ENCODE measurements around the gene CSTPP1. TPM values are rescaled to one million over a fixed set of nuclear protein-coding genes. Genes with fewer than 3 reads are reported as not detected.

Gene CSTPP1
- total and polyA plus RNA-seq, 5 donors from 2014 or later = 15.1 to 18.3 (median 15.5) TPM

- Mint-ChIP-seq H3K9me3 (no peaks in the 10 kb centered on the region), H3K36me3 (no peaks in the 10 kb centered on the region), H3K4me1 (peaks cover 0 to 2% (median 0%) of the 10 kb centered on the region in 4 donors), H3K27me3 (peaks cover 4% of the 10 kb centered on the region), H3K27ac (no peak overlapping the region), H3K4me3 (no peak overlapping the region)
- Histone ChIP-seq H3K27me3 (ENCODE audit: control insufficient read depth, insufficient read depth, low read length) (no peaks in the 10 kb centered on the region), H3K4me1 (ENCODE audit: control insufficient read depth, insufficient read depth, low read length, poor library complexity, severe bottlenecking) (no peaks in the 10 kb centered on the region), H3K4me3 (ENCODE audit: low read depth, low read length) (no peak overlapping the region), H3K9me3 (ENCODE audit: control insufficient read depth in 2 of 2, low read length in 2 of 2) (no peaks in the 10 kb centered on the region), H3K36me3 (ENCODE audit: control insufficient read depth, insufficient read depth, low read length) (no peaks in the 10 kb centered on the region), H3K27ac (ENCODE audit: insufficient read depth, low read length, poor library complexity, severe bottlenecking) (no peak overlapping the region)
- ATAC-seq (ENCODE audit: low read depth in 2 of 2) = no peak
- no peak for DNase-seq
These were observed 35.4 kb upstream of the CSTPP1 start for GRCh38 chr11:46901156-46901555.

- H3K4me3 ChIP-seq (ENCODE audit: low read depth, low read length) = no peak overlapping the region
- Mint-ChIP-seq H3K4me3 (no peak overlapping the region), H3K9me3 (no peaks in the 10 kb centered on the region), H3K36me3 (no peaks in the 10 kb centered on the region), H3K4me1 (peaks cover 0 to 4% (median under 1%) of the 10 kb centered on the region in 4 donors), H3K27ac (no peak overlapping the region), H3K27me3 (peaks cover 10% of the 10 kb centered on the region)
- ATAC-seq (ENCODE audit: low read depth in 2 of 2) = no peak
- no peak for DNase-seq
- H3K4me1 ChIP-seq (ENCODE audit: control insufficient read depth, insufficient read depth, low read length, poor library complexity, severe bottlenecking) = no peaks in the 10 kb centered on the region
- H3K27me3 ChIP-seq (ENCODE audit: control insufficient read depth, insufficient read depth, low read length) = no peaks in the 10 kb centered on the region
- H3K36me3 ChIP-seq (ENCODE audit: control insufficient read depth, insufficient read depth, low read length) = no peaks in the 10 kb centered on the region
- H3K9me3 ChIP-seq (ENCODE audit: control insufficient read depth in 2 of 2, low read length in 2 of 2) = no peaks in the 10 kb centered on the region
- no peak overlapping the region for H3K27ac ChIP-seq (ENCODE audit: insufficient read depth, low read length, poor library complexity, severe bottlenecking)
These were observed 33.9 kb upstream of the CSTPP1 start for GRCh38 chr11:46902694-46903093.

- Histone ChIP-seq H3K27me3 (ENCODE audit: control insufficient read depth, insufficient read depth, low read length) (no peaks in the 10 kb centered on the region), H3K9me3 (ENCODE audit: control insufficient read depth in 2 of 2, low read length in 2 of 2) (no peaks in the 10 kb centered on the region), H3K27ac (ENCODE audit: insufficient read depth, low read length, poor library complexity, severe bottlenecking) (no peak overlapping the region), H3K36me3 (ENCODE audit: control insufficient read depth, insufficient read depth, low read length) (no peaks in the 10 kb centered on the region), H3K4me3 (ENCODE audit: low read depth, low read length) (no peak overlapping the region), H3K4me1 (ENCODE audit: control insufficient read depth, insufficient read depth, low read length, poor library complexity, severe bottlenecking) (no peaks in the 10 kb centered on the region)
- ATAC-seq (ENCODE audit: low read depth in 2 of 2) (no peak), DNase-seq (no peak)
- H3K27ac Mint-ChIP-seq = no peak overlapping the region
- peaks cover 0 to 4% (median under 1%) of the 10 kb centered on the region in 4 donors for H3K4me1 Mint-ChIP-seq
- peaks cover 14% of the 10 kb centered on the region for H3K27me3 Mint-ChIP-seq
- no peaks in the 10 kb centered on the region for H3K9me3 Mint-ChIP-seq
- H3K4me3 Mint-ChIP-seq = no peak overlapping the region
- H3K36me3 Mint-ChIP-seq = no peaks in the 10 kb centered on the region
These were observed 32.7 kb upstream of the CSTPP1 start for GRCh38 chr11:46903846-46904245.

GRCh38 chr11:46905806-46906205, 30.8 kb upstream of the CSTPP1 start:
- Mint-ChIP-seq H3K9me3 (no peaks in the 10 kb centered on the region), H3K36me3 (no peaks in the 10 kb centered on the region), H3K27ac (peak overlapping the region in 1 of 3 donors; percentile 72), H3K27me3 (peaks cover 23% of the 10 kb centered on the region), H3K4me3 (no peak overlapping the region), H3K4me1 (peaks cover 0 to 4% (median under 1%) of the 10 kb centered on the region in 4 donors)
- H3K27me3 ChIP-seq (ENCODE audit: control insufficient read depth, insufficient read depth, low read length) = no peaks in the 10 kb centered on the region
- DNase-seq (no peak), ATAC-seq (ENCODE audit: low read depth in 2 of 2) (no peak)
- no peaks in the 10 kb centered on the region for H3K4me1 ChIP-seq (ENCODE audit: control insufficient read depth, insufficient read depth, low read length, poor library complexity, severe bottlenecking)
- H3K36me3 ChIP-seq (ENCODE audit: control insufficient read depth, insufficient read depth, low read length) = no peaks in the 10 kb centered on the region
- no peak overlapping the region for H3K27ac ChIP-seq (ENCODE audit: insufficient read depth, low read length, poor library complexity, severe bottlenecking)
- H3K4me3 ChIP-seq (ENCODE audit: low read depth, low read length) = no peak overlapping the region
- H3K9me3 ChIP-seq (ENCODE audit: control insufficient read depth in 2 of 2, low read length in 2 of 2) = no peaks in the 10 kb centered on the region

GRCh38 chr11:46906609-46907041, 29.9 kb upstream of the CSTPP1 start:
- ATAC-seq (ENCODE audit: low read depth in 2 of 2) (no peak), DNase-seq (no peak)
- no peaks in the 10 kb centered on the region for H3K36me3 ChIP-seq (ENCODE audit: control insufficient read depth, insufficient read depth, low read length)
- Mint-ChIP-seq H3K9me3 (no peaks in the 10 kb centered on the region), H3K4me3 (no peak overlapping the region), H3K27ac (no peak overlapping the region), H3K4me1 (peaks cover 0 to 4% (median under 1%) of the 10 kb centered on the region in 4 donors), H3K27me3 (peaks cover 28% of the 10 kb centered on the region), H3K36me3 (no peaks in the 10 kb centered on the region)
- no peaks in the 10 kb centered on the region for H3K4me1 ChIP-seq (ENCODE audit: control insufficient read depth, insufficient read depth, low read length, poor library complexity, severe bottlenecking)
- H3K4me3 ChIP-seq (ENCODE audit: low read depth, low read length) = no peak overlapping the region
- peaks cover 3% of the 10 kb centered on the region for H3K27me3 ChIP-seq (ENCODE audit: control insufficient read depth, insufficient read depth, low read length)
- H3K27ac ChIP-seq (ENCODE audit: insufficient read depth, low read length, poor library complexity, severe bottlenecking) = no peak overlapping the region
- no peaks in the 10 kb centered on the region for H3K9me3 ChIP-seq (ENCODE audit: control insufficient read depth in 2 of 2, low read length in 2 of 2)

GRCh38 chr11:46907606-46908005, 29.0 kb upstream of the CSTPP1 start:
- no peaks in the 10 kb centered on the region for H3K36me3 Mint-ChIP-seq
- peaks cover 36% of the 10 kb centered on the region for H3K27me3 Mint-ChIP-seq
- DNase-seq (no peak), ATAC-seq (ENCODE audit: low read depth in 2 of 2) (no peak)
- Histone ChIP-seq H3K27ac (ENCODE audit: insufficient read depth, low read length, poor library complexity, severe bottlenecking) (no peak overlapping the region), H3K4me1 (ENCODE audit: control insufficient read depth, insufficient read depth, low read length, poor library complexity, severe bottlenecking) (no peaks in the 10 kb centered on the region), H3K9me3 (ENCODE audit: control insufficient read depth in 2 of 2, low read length in 2 of 2) (no peaks in the 10 kb centered on the region), H3K4me3 (ENCODE audit: low read depth, low read length) (no peak overlapping the region), H3K27me3 (ENCODE audit: control insufficient read depth, insufficient read depth, low read length) (peaks cover 3% of the 10 kb centered on the region), H3K36me3 (ENCODE audit: control insufficient read depth, insufficient read depth, low read length) (no peaks in the 10 kb centered on the region)
- no peak overlapping the region for H3K27ac Mint-ChIP-seq
- no peaks in the 10 kb centered on the region for H3K9me3 Mint-ChIP-seq
- peaks cover 0 to 4% (median under 1%) of the 10 kb centered on the region in 4 donors for H3K4me1 Mint-ChIP-seq
- H3K4me3 Mint-ChIP-seq = no peak overlapping the region

- H3K36me3 Mint-ChIP-seq = no peaks in the 10 kb centered on the region
- H3K9me3 ChIP-seq (ENCODE audit: control insufficient read depth in 2 of 2, low read length in 2 of 2) = no peaks in the 10 kb centered on the region
- no peak for ATAC-seq (ENCODE audit: low read depth in 2 of 2)
- H3K27me3 ChIP-seq (ENCODE audit: control insufficient read depth, insufficient read depth, low read length) = peaks cover 36% of the 10 kb centered on the region
- no peak overlapping the region for H3K27ac ChIP-seq (ENCODE audit: insufficient read depth, low read length, poor library complexity, severe bottlenecking)
- H3K36me3 ChIP-seq (ENCODE audit: control insufficient read depth, insufficient read depth, low read length) = no peaks in the 10 kb centered on the region
- no peak for DNase-seq
- no peak overlapping the region for H3K27ac Mint-ChIP-seq
- peaks cover 13% of the 10 kb centered on the region for H3K4me1 ChIP-seq (ENCODE audit: control insufficient read depth, insufficient read depth, low read length, poor library complexity, severe bottlenecking)
- peaks cover 0 to 3% (median 0%) of the 10 kb centered on the region in 7 donors for H3K9me3 Mint-ChIP-seq
- H3K4me3 ChIP-seq (ENCODE audit: low read depth, low read length) = no peak overlapping the region
- H3K27me3 Mint-ChIP-seq = peaks cover 74% of the 10 kb centered on the region
- H3K4me1 Mint-ChIP-seq = peaks cover 6 to 16% (median 9%) of the 10 kb centered on the region in 4 donors
- no peak overlapping the region for H3K4me3 Mint-ChIP-seq
These were observed 23.9 kb upstream of the CSTPP1 start for GRCh38 chr11:46912526-46913150.

GRCh38 chr11:46913484-46913883, 23.1 kb upstream of the CSTPP1 start:
- Mint-ChIP-seq H3K9me3 (peaks cover 0 to 3% (median 0%) of the 10 kb centered on the region in 7 donors), H3K27ac (no peak overlapping the region), H3K4me3 (no peak overlapping the region), H3K36me3 (no peaks in the 10 kb centered on the region), H3K27me3 (peaks cover 75% of the 10 kb centered on the region), H3K4me1 (peaks cover 6 to 18% (median 9%) of the 10 kb centered on the region in 4 donors)
- Histone ChIP-seq H3K27me3 (ENCODE audit: control insufficient read depth, insufficient read depth, low read length) (peaks cover 36% of the 10 kb centered on the region), H3K9me3 (ENCODE audit: control insufficient read depth in 2 of 2, low read length in 2 of 2) (no peaks in the 10 kb centered on the region), H3K36me3 (ENCODE audit: control insufficient read depth, insufficient read depth, low read length) (no peaks in the 10 kb centered on the region), H3K4me3 (ENCODE audit: low read depth, low read length) (no peak overlapping the region), H3K27ac (ENCODE audit: insufficient read depth, low read length, poor library complexity, severe bottlenecking) (no peak overlapping the region), H3K4me1 (ENCODE audit: control insufficient read depth, insufficient read depth, low read length, poor library complexity, severe bottlenecking) (peaks cover 19% of the 10 kb centered on the region)
- ATAC-seq (ENCODE audit: low read depth in 2 of 2) (no peak), DNase-seq (no peak)
